Activated CD4-positive, alpha-beta memory T cell treated with anti-CD3 and anti-CD28 coated beads, Interleukin-2, amount 10 ng/mL, durations not matched to agents 7 days and 5 days (primary cell): ENCODE data around the gene NAGPA. TPM values are rescaled to one million over a fixed set of nuclear protein-coding genes. Genes with fewer than 3 reads are reported as not detected.
"Not testable (repeated sequence)": the region's sequence is repeated elsewhere in the genome, so short reads cannot be mapped to it uniquely, and the experiment has no call there.

ENCODE experiments used
- CTCF ChIA-PET: fragments of 350-600 bp; sonication (Branson Sonifier 250); formaldehyde crosslinking; loops from one replicate; lab custom pipeline; 2021; ENCODE audit warnings: antibody characterized with exemption, inconsistent platforms; lab: Charles Lee
- POLR2A ChIA-PET: fragments of 350-600 bp; sonication (Branson Sonifier 250); formaldehyde crosslinking; loops from one replicate; lab custom pipeline; 2021; ENCODE audit warnings: antibody characterized with exemption; lab: Charles Lee
- DNase-seq: peaks from one replicate; pipeline ENCODE4 v3.0.0-alpha.2; 2020
- H3K27ac Mint-ChIP-seq: one replicate; pipeline ENCODE4 v1.8.0; 2021; ENCODE audit warnings: mild to moderate bottlenecking, mixed read lengths
- H3K27me3 Mint-ChIP-seq: one replicate; pipeline ENCODE4 v1.8.0; 2021; ENCODE audit warnings: mixed read lengths
- H3K36me3 Mint-ChIP-seq: one replicate; pipeline ENCODE4 v1.8.0; 2021; ENCODE audit warnings: low read depth, mixed read lengths
- H3K4me1 Mint-ChIP-seq: one replicate; pipeline ENCODE4 v1.8.0; 2021; ENCODE audit warnings: mixed read lengths
- H3K4me3 Mint-ChIP-seq: one replicate; pipeline ENCODE4 v1.8.0; 2021; ENCODE audit warnings: mild to moderate bottlenecking, mixed read lengths
- H3K9me3 Mint-ChIP-seq: one replicate; pipeline ENCODE4 v1.8.0; 2021; ENCODE audit warnings: mixed read lengths
- total RNA-seq, 2 experiments: library from RNA; stranded (reverse); gene quantifications; one replicate each; pipeline ENCODE4 v1.2.3, GENCODE V29; 2021

Gene NAGPA
- total RNA-seq, 2 experiments from 2014 or later: 12.5 to 12.8 TPM

GRCh38 chr16:5058476-5058875 is 24.7 kb upstream of the NAGPA start:
- Mint-ChIP-seq H3K4me1 (no peaks in the 10 kb centered on the region), H3K36me3 (no peaks in the 10 kb centered on the region), H3K4me3 (no peak overlapping the region), H3K27ac (no peak overlapping the region), H3K27me3 (no peaks in the 10 kb centered on the region), H3K9me3 (no peaks in the 10 kb centered on the region)
- ChIA-PET POLR2A (interaction anchor here (1.9 kb wide), 1 partner anchor 13 kb away, joined by 6 read pairs; the partner anchor contains the start of gene ALG1), CTCF (interaction anchor here (1.6 kb wide), 1 partner anchor 13 kb away, joined by 5 read pairs; the partner anchor contains the start of gene ALG1)
- DNase-seq: no peak

GRCh38 chr16:5056352-5056751 is 22.6 kb upstream of the NAGPA start:
- H3K4me1 Mint-ChIP-seq: no peaks in the 10 kb centered on the region
- ChIA-PET POLR2A (interaction anchor here (0.6 kb wide), 1 partner anchor 30 kb away, joined by 3 read pairs; no protein-coding TSS in a partner anchor), CTCF (interaction anchor here (0.6 to 1.5 kb wide), 8 partner anchors 13 to 35 kb away, joined by 3 to 17 read pairs (median 4); partner anchors contain the start of gene ALG1)
- H3K4me3 Mint-ChIP-seq: no peak overlapping the region
- H3K27ac Mint-ChIP-seq: no peak overlapping the region
- DNase-seq: peak; percentile 46
- H3K27me3 Mint-ChIP-seq: peaks cover 3% of the 10 kb centered on the region
- no peaks in the 10 kb centered on the region for H3K36me3 Mint-ChIP-seq
- no peaks in the 10 kb centered on the region for H3K9me3 Mint-ChIP-seq

DNA sequence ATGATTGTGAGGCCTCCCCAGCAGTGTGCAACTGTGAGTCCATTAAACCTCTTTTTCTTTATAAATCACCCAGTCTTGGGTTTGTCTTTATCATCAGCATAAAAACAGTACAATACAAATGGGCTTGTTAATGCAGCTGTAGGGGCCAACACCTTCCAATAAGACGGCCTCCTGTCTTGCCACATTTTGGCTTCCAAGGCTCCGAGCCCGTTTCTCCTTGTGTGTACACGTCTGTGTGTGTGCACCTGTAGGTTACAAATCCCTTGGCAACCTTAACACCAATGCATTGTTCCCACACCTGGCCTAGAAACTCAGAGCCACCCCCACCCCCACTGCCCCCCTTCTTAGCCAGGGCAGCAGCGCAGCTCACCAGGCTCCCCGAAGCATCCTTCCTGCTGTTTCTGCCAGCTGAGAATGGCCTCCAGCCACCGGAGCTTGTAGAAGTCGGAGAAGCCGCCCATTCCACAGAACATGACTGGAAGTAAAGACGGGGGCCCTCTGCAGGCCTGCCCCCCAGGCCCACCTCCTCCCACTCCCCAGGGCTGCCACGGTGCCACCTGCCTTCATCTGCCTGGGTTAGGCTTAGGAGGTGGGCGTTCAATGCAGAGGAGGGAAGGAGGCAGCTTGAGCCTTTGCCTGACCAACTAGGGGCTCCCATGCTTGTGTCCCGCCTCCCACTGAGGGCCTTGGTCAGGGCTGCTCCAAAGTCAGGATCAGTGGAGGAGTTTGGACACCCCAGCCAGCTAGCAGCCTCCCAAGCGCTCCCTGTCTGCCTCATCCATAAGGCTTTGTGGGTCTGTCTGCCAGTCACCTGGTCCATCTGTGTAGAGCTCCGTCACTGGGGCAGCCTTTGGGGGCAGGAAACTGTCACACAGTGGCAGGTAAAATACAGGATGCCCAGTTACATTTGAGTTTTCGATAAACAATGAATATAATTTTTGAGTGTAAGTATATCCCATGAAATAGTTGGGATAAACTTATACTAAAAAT is 21.4 kb upstream of the NAGPA start:
- Mint-ChIP-seq H3K27ac (no peak overlapping the region), H3K4me1 (no peaks in the 10 kb centered on the region), H3K36me3 (no peaks in the 10 kb centered on the region), H3K9me3 (no peaks in the 10 kb centered on the region), H3K27me3 (peaks cover 11% of the 10 kb centered on the region), H3K4me3 (no peak overlapping the region)
- ChIA-PET CTCF (interaction anchor here (0.7 to 1.6 kb wide), 3 partner anchors 9 to 30 kb away, joined by 3 to 6 read pairs (median 4); no protein-coding TSS in a partner anchor), POLR2A (interaction anchor here (1.0 kb wide), 1 partner anchor 19 kb away, joined by 4 read pairs; no protein-coding TSS in a partner anchor)
- no peak for DNase-seq

DNA sequence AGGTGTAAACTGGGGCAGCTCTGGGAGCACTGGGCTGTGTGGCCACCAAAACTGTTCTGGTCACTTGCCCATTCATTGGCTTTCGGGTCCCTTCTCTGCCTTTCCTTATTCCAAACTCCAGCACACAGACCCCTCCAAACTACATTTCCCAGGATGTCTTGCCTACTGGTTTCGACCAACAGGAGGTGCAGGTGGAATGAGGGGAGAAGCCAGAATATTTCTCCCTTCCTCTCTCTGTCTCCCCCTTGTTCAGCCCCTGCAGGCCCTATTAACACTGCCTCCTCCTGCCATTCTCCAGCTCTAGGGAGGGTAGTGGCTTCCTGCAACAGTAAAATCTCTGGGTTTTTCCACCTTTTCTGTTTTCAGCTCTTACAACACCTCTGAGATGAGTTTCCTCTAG is 13.2 kb upstream of the NAGPA start:
- peaks cover 18% of the 10 kb centered on the region for H3K27me3 Mint-ChIP-seq
- POLR2A ChIA-PET: interaction anchor here (1.4 kb wide), 1 partner anchor 13 kb away, joined by 3 read pairs; the partner anchor contains the start of gene NAGPA
- no peaks in the 10 kb centered on the region for H3K9me3 Mint-ChIP-seq
- H3K27ac Mint-ChIP-seq: no peak overlapping the region
- CTCF ChIA-PET: interaction anchor here (1.4 kb wide), 1 partner anchor 11 kb away, joined by 3 read pairs; no protein-coding TSS in a partner anchor
- H3K36me3 Mint-ChIP-seq: no peaks in the 10 kb centered on the region
- no peak overlapping the region for H3K4me3 Mint-ChIP-seq
- DNase-seq: no peak
- no peaks in the 10 kb centered on the region for H3K4me1 Mint-ChIP-seq

GRCh38 chr16:5045499-5046115 is 11.9 kb upstream of the NAGPA start:
- H3K36me3 Mint-ChIP-seq: no peaks in the 10 kb centered on the region
- CTCF ChIA-PET: no interaction called here
- POLR2A ChIA-PET: interaction anchor here (2.3 kb wide), 1 partner anchor 12 kb away, joined by 8 read pairs; the partner anchor contains the start of gene NAGPA
- no peak for DNase-seq
- peaks cover 12% of the 10 kb centered on the region for H3K27me3 Mint-ChIP-seq
- no peak overlapping the region for H3K4me3 Mint-ChIP-seq
- no peaks in the 10 kb centered on the region for H3K4me1 Mint-ChIP-seq
- H3K27ac Mint-ChIP-seq: no peak overlapping the region
- no peaks in the 10 kb centered on the region for H3K9me3 Mint-ChIP-seq

- DNase-seq, H3K27ac Mint-ChIP-seq, H3K9me3 Mint-ChIP-seq, H3K4me1 Mint-ChIP-seq, CTCF ChIA-PET, H3K4me3 Mint-ChIP-seq, H3K36me3 Mint-ChIP-seq, H3K27me3 Mint-ChIP-seq: not testable (repeated sequence)
- POLR2A ChIA-PET: interaction anchor here (2.3 kb wide), 1 partner anchor 11 kb away, joined by 8 read pairs; the partner anchor contains the start of gene NAGPA
Observed at GRCh38 chr16:5044581-5044980, 10.8 kb upstream of the NAGPA start.

DNA sequence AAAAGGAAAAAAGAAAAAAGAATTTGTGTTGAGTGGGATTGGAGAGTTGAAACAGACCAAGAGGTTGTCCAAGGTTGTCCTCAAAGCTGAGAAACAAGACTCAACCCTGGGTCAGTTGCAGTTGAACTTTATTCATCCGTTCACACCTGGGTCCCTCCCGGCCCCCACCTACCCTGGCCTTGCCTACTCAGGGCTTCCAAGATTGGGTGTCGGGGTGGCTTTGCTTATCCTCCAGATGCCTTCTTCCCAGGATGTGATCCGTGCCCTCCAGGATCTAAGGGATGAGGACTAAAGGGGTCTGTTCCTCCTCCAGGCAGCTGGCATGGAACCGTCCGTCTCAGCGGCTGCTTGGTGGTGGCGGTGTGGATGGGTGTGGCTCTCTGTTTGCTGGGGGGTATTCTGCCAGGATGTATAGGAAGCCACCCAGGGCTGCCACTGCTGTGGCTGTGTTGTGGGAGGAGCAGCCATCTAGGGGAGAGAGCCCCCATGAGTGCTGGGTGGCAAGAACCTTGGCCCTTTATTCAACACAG is 10.3 kb upstream of the NAGPA start:
- no peaks in the 10 kb centered on the region for H3K9me3 Mint-ChIP-seq

GRCh38 chr16:5042574-5043171 is 8.9 kb upstream of the NAGPA start:
- Mint-ChIP-seq H3K4me1 (no peaks in the 10 kb centered on the region), H3K36me3 (no peaks in the 10 kb centered on the region), H3K27ac (no peak overlapping the region), H3K27me3 (peaks cover 2% of the 10 kb centered on the region), H3K4me3 (no peak overlapping the region), H3K9me3 (no peaks in the 10 kb centered on the region)
- CTCF ChIA-PET: interaction anchor here (1.7 kb wide), 1 partner anchor 13 kb away, joined by 4 read pairs; no protein-coding TSS in a partner anchor
- DNase-seq: no peak
- POLR2A ChIA-PET: no interaction called here

More for the DNA sequence above, 10.3 kb upstream of the NAGPA start:
- POLR2A ChIA-PET: interaction anchor here (2.3 kb wide), 1 partner anchor 10 kb away, joined by 8 read pairs; the partner anchor contains the start of gene NAGPA
- CTCF ChIA-PET: interaction anchor here (1.7 kb wide), 1 partner anchor 12 kb away, joined by 4 read pairs; no protein-coding TSS in a partner anchor
- no peak for DNase-seq
- Mint-ChIP-seq H3K27me3 (peaks cover 3% of the 10 kb centered on the region), H3K36me3 (no peaks in the 10 kb centered on the region), H3K27ac (no peak overlapping the region), H3K4me3 (no peak overlapping the region), H3K4me1 (no peaks in the 10 kb centered on the region)

DNA sequence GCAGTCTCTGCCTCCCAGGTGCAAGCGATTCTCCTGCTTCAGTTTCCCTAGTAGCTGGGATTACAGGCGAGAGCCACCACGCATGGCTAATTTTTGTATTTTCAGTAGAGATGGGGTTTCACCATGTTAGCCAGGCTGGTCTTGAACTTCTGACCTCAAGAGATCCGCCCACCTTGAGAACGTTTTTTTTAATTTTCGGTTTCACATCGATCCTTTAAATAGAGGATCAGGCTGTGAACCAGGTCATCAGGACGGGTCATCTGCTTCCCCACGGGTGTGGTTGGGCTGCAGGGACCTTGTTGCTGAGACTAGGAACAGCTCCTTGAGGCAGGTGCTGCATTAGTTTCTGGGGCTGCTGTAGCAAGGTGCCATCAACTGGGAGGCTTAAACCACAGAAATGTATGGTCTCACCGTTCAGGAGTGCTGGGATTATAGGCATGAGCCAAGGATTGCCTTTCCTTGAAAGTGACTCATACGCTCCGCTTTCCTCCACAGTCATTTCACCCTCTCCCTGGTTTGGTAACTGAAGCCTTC is 7.9 kb upstream of the NAGPA start:
- ChIA-PET CTCF (no interaction called here), POLR2A (no interaction called here)
- DNase-seq: no peak
- H3K9me3 Mint-ChIP-seq: no peaks in the 10 kb centered on the region
- H3K4me1 Mint-ChIP-seq: no peaks in the 10 kb centered on the region
- no peaks in the 10 kb centered on the region for H3K36me3 Mint-ChIP-seq
- peaks cover 2% of the 10 kb centered on the region for H3K27me3 Mint-ChIP-seq
- H3K27ac Mint-ChIP-seq: no peak overlapping the region
- no peak overlapping the region for H3K4me3 Mint-ChIP-seq

GRCh38 chr16:5040451-5040850 is 6.7 kb upstream of the NAGPA start:
- DNase-seq: no peak
- H3K36me3 Mint-ChIP-seq: no peaks in the 10 kb centered on the region
- H3K4me3 Mint-ChIP-seq: no peak overlapping the region
- CTCF ChIA-PET: interaction anchor here (0.7 kb wide), 1 partner anchor 515 kb away, joined by 3 read pairs; no protein-coding TSS in a partner anchor
- H3K27ac Mint-ChIP-seq: no peak overlapping the region
- POLR2A ChIA-PET: no interaction called here
- H3K9me3 Mint-ChIP-seq: no peaks in the 10 kb centered on the region
- peaks cover 2% of the 10 kb centered on the region for H3K27me3 Mint-ChIP-seq
- peaks cover 2% of the 10 kb centered on the region for H3K4me1 Mint-ChIP-seq

DNA sequence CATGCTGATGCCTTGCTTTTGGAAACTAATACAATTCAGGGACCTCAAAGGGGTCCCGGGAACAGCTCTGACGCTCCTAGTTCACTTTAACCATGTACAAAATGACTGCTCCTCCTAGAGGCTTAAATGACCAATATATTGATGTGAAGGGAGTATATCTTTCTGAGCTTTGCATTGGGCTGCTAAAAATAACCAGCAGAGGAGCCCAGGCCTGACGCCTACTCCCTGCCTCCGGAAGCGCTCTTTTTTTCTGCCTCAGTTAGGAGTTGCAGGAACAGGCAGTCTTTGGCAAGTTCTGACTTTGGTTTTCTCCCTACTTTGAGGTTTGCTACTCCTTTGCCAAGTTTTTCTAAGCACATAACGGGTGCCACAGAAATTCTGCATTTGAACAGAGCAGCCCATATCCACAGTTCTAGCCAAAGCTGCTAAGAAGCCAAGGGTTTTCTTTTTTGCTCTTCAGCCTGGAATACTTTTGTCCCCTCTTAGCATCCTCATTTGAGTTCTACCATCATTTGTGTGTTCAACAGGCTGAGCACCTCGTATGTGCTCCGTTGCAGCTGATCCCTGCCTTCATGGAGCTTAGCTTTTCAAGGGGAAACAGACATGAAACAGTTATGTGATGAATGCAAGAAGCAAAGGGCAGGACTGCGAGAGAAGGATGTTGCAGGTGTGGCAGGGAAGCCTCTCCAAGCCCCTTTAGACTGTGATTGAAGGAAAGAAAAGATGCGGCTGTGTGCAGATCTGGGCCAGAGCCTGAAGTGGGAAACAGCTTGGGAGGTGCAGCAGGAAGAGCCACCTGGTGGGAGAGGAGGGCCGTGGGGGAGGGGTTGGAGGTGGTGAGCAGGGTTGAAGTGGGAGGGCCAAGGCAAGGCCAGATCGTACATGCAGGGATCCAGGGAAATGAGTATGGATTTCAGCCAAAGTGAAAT is 2.8 kb upstream of the NAGPA start:
- CTCF ChIA-PET: no interaction called here
- no peak overlapping the region for H3K4me3 Mint-ChIP-seq
- H3K27me3 Mint-ChIP-seq: peaks cover 2% of the 10 kb centered on the region
- H3K27ac Mint-ChIP-seq: no peak overlapping the region
- peaks cover 19% of the 10 kb centered on the region for H3K4me1 Mint-ChIP-seq
- POLR2A ChIA-PET: no interaction called here
- no peak for DNase-seq
- no peaks in the 10 kb centered on the region for H3K36me3 Mint-ChIP-seq
- H3K9me3 Mint-ChIP-seq: no peaks in the 10 kb centered on the region
